Measurements from ENCODE around the gene BOD1. TPM values are rescaled to one million over a fixed set of nuclear protein-coding genes. Genes with fewer than 3 reads are reported as not detected.

The BOD1 gene
- total RNA-seq, 1 donor = 74.3 TPM

- no peak for TF ChIP-seq CTCF (IDR thresholded peaks at IDR 0.05; ENCODE audit: insufficient read depth, low read depth, low read length)
- DNase-seq (ENCODE audit: low read depth) = no peak
- H3K4me3 ChIP-seq (ENCODE audit: low read depth, low read length) = no peak overlapping the region
These were observed 4.3 kb upstream of the BOD1 start for GRCh38 chr5:173620784-173621183.

DNA sequence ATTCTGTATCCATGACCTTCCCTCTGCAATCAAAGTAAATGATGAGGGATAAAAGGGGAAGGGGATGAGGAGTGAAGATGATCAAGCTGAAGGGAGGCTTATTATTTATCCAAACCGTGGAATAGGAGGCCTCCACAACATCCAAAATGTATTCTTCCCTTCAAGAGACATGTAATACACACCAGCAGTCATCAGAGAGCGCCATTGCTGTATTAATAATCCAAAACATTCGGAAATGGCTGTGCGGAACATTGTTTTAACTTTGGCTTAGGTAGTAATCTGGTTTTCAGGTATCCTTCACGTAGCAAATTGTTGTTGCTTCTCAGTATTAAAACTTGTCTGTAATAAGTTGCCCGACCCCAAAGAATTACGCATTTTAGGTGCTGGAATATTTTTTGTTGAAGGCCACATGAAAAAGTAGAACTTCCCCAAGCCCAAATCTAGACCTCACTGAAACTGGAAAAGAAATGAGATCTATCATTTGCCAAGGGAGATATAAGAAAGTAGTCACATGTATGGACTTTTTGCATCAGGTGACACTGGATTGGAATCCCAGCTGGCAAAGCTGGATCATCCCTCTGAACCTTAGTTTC, 2.6 kb upstream of the BOD1 start:
- peak; percentile 72 for TF ChIP-seq CTCF (IDR thresholded peaks at IDR 0.05; ENCODE audit: insufficient read depth, low read depth, low read length)
- DNase-seq (ENCODE audit: low read depth) = peak; percentile 60
- H3K4me3 ChIP-seq (ENCODE audit: low read depth, low read length) = no peak overlapping the region

GRCh38 chr5:173615884-173616576, 420 bp downstream of the BOD1 start:
- peak; percentile 69 for TF ChIP-seq CTCF (IDR thresholded peaks at IDR 0.05; ENCODE audit: insufficient read depth, low read depth, low read length)
- H3K4me3 ChIP-seq (ENCODE audit: low read depth, low read length) = peak overlapping the region; percentile 87
- DNase-seq (ENCODE audit: low read depth) = peak; percentile 84

GRCh38 chr5:173614591-173614990, 1.9 kb downstream of the BOD1 start:
- DNase-seq (ENCODE audit: low read depth) = no peak
- peak overlapping the region; percentile 87 for H3K4me3 ChIP-seq (ENCODE audit: low read depth, low read length)
- TF ChIP-seq CTCF (IDR thresholded peaks at IDR 0.05; ENCODE audit: insufficient read depth, low read depth, low read length) = no peak

GRCh38 chr5:173613433-173614159, 2.9 kb downstream of the BOD1 start:
- no peak for TF ChIP-seq CTCF (IDR thresholded peaks at IDR 0.05; ENCODE audit: insufficient read depth, low read depth, low read length)
- DNase-seq (ENCODE audit: low read depth) = no peak
- no peak overlapping the region for H3K4me3 ChIP-seq (ENCODE audit: low read depth, low read length)

GRCh38 chr5:173612948-173613347, 3.5 kb downstream of the BOD1 start:
- no peak overlapping the region for H3K4me3 ChIP-seq (ENCODE audit: low read depth, low read length)
- peak; percentile 70 for DNase-seq (ENCODE audit: low read depth)
- no peak for TF ChIP-seq CTCF (IDR thresholded peaks at IDR 0.05; ENCODE audit: insufficient read depth, low read depth, low read length)

Data from fibroblast of villous mesenchyme (primary cell).